LoVo (cell line): ENCODE results near the gene PCP4.

Experiments
- DNase-seq: peaks from one replicate; pipeline ENCODE4 v3.0.0-alpha.2; 2016; ENCODE audit warnings: low spot score

PCP4 gene

DNA sequence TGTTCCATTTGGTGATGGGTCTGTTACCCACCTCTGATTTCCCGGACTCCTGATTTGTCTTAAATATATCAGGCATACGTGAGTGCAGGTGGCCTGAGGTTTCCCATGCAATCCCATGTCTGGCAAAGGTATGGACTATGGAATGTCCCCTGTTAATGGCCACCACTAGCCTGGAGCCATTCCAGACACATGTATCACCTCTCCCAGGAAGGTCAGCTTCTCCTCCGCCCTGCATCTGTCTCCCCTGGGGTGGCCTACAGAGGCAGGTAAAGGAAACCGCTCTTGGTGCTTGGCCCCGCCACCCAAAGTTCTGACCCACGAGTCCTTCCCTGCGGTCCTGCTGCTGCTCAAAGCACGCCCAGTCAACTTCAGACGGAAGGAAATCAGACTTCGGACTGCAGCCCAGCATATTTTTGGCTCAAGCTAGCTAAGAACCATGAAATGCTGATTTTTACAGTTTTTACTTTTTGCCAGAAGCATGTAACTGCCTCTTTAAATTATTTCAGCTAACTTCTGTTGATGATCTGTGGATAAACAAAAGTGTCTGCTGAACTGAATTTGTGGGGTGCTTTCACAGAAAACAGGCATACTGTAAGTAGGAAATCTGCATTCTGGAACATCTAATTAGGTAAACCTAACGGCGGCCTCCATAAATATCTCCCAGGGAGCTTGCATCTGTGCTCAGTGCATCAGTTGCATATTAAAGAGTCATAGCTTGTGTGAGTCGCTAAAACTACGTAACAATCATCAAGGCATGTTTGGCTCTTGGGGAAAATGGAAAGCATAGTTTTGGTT is 105.9 kb downstream of the PCP4 start:
- DNase-seq = no peak

DNA sequence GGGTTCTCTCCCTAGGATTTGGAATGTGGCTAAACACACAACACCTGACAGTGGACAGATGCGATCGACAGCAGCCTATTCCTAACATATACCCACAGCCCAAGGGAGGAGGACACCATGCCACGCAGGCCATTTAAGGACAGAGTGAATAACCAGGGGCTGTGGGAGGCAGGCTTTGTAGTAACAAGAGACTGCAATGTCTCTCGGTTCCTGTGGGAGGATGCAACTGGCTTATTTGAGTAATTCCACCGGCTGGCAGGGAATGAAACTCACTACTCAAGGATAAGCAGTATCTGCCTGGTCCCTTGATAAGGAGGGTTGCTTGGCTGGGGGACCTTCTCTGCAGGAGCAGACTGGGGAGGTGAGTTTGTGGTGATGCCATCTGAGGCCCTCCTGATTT is 109.6 kb downstream of the PCP4 start:
- DNase-seq = no peak
